ENCODE results near the gene NUCKS1. TPM values are rescaled to one million over a fixed set of nuclear protein-coding genes. Genes with fewer than 3 reads are reported as not detected.

NUCKS1 gene
- polyA plus RNA-seq, 4 donors = 7.8 to 104 (median 32.1) TPM

- no peak for FAIRE-seq
- WGBS, 3 donors = 0 to 1% (median 1%) methylated on average over 34 to 81 of the region's 81 CpGs
- no peaks in the 10 kb centered on the region for H3K9me3 ChIP-seq (ENCODE audit: control insufficient read depth in 2 of 2, insufficient read depth in 1 of 2, low read depth in 1 of 2, low read length in 1 of 2)
- H3K27ac ChIP-seq (ENCODE audit: low read depth in 1 of 3, low read length in 2 of 3) = peak overlapping the region; percentile 95 to 99 (median 97)
- no peaks in the 10 kb centered on the region for H3K27me3 ChIP-seq (ENCODE audit: control insufficient read depth in 3 of 3, insufficient read depth in 3 of 3, low read length in 3 of 3)
- DNase-seq = peak; percentile 95 to 98
- peak overlapping the region; percentile 92 to 99 (median 94) for H3K4me3 ChIP-seq (ENCODE audit: low read depth in 1 of 3, low read length in 3 of 3)
- H3K36me3 ChIP-seq (ENCODE audit: control insufficient read depth in 3 of 3, insufficient read depth in 2 of 3, low read depth in 1 of 3, low read length in 3 of 3) = no peaks in the 10 kb centered on the region
- peaks cover 3 to 14% (median 9%) of the 10 kb centered on the region in 3 donors for H3K4me1 ChIP-seq (ENCODE audit: control insufficient read depth in 3 of 3, insufficient read depth in 2 of 3, low read depth in 1 of 3, low read length in 2 of 3)
Observed at GRCh38 chr1:205749234-205750137, 496 bp downstream of the NUCKS1 start.

GRCh38 chr1:205748403-205749233 lies 1.4 kb downstream of the NUCKS1 start:
- Histone ChIP-seq H3K27me3 (ENCODE audit: control insufficient read depth in 3 of 3, insufficient read depth in 3 of 3, low read length in 3 of 3) (no peaks in the 10 kb centered on the region), H3K27ac (ENCODE audit: low read depth in 1 of 3, low read length in 2 of 3) (peak overlapping the region; percentile 95 to 99 (median 97)), H3K36me3 (ENCODE audit: control insufficient read depth in 3 of 3, insufficient read depth in 2 of 3, low read depth in 1 of 3, low read length in 3 of 3) (no peaks in the 10 kb centered on the region), H3K4me3 (ENCODE audit: low read depth in 1 of 3, low read length in 3 of 3) (peak overlapping the region; percentile 92 to 99 (median 94)), H3K9me3 (ENCODE audit: control insufficient read depth in 2 of 2, insufficient read depth in 1 of 2, low read depth in 1 of 2, low read length in 1 of 2) (no peaks in the 10 kb centered on the region), H3K4me1 (ENCODE audit: control insufficient read depth in 3 of 3, insufficient read depth in 2 of 3, low read depth in 1 of 3, low read length in 2 of 3) (peaks cover 3 to 14% (median 9%) of the 10 kb centered on the region in 3 donors)
- WGBS, 3 donors = 0 to 1% (median 0%) methylated on average over 24 to 25 of the region's 25 CpGs
- peak in 1 of 2 donors; percentile 73 for DNase-seq
- no peak for FAIRE-seq

- DNase-seq (no peak), FAIRE-seq (no peak)
- no peaks in the 10 kb centered on the region for H3K27me3 ChIP-seq (ENCODE audit: control insufficient read depth in 3 of 3, insufficient read depth in 3 of 3, low read length in 3 of 3)
- H3K4me1 ChIP-seq (ENCODE audit: control insufficient read depth in 3 of 3, insufficient read depth in 2 of 3, low read depth in 1 of 3, low read length in 2 of 3) = peaks cover 3 to 23% (median 12%) of the 10 kb centered on the region in 3 donors
- H3K27ac ChIP-seq (ENCODE audit: low read depth in 1 of 3, low read length in 2 of 3) = peak overlapping the region in 1 of 3 donors; percentile 14
- H3K4me3 ChIP-seq (ENCODE audit: low read depth in 1 of 3, low read length in 3 of 3) = no peak overlapping the region
- no peaks in the 10 kb centered on the region for H3K36me3 ChIP-seq (ENCODE audit: control insufficient read depth in 3 of 3, insufficient read depth in 2 of 3, low read depth in 1 of 3, low read length in 3 of 3)
- H3K9me3 ChIP-seq (ENCODE audit: control insufficient read depth in 2 of 2, insufficient read depth in 1 of 2, low read depth in 1 of 2, low read length in 1 of 2) = no peaks in the 10 kb centered on the region
- WGBS, 3 donors = 34 to 56% (median 39%) methylated on average over 5 of the region's 5 CpGs
Observed at GRCh38 chr1:205746757-205747412, 3.1 kb downstream of the NUCKS1 start.

GRCh38 chr1:205744403-205744802 lies 5.6 kb downstream of the NUCKS1 start:
- peaks cover 3 to 29% (median 13%) of the 10 kb centered on the region in 3 donors for H3K4me1 ChIP-seq (ENCODE audit: control insufficient read depth in 3 of 3, insufficient read depth in 2 of 3, low read depth in 1 of 3, low read length in 2 of 3)
- no peak overlapping the region for H3K4me3 ChIP-seq (ENCODE audit: low read depth in 1 of 3, low read length in 3 of 3)
- FAIRE-seq (no peak), DNase-seq (no peak)
- no peaks in the 10 kb centered on the region for H3K27me3 ChIP-seq (ENCODE audit: control insufficient read depth in 3 of 3, insufficient read depth in 3 of 3, low read length in 3 of 3)
- WGBS, 3 donors = 91 to 99% (median 92%) methylated on average over 7 to 8 of the region's 8 CpGs
- H3K36me3 ChIP-seq (ENCODE audit: control insufficient read depth in 3 of 3, insufficient read depth in 2 of 3, low read depth in 1 of 3, low read length in 3 of 3) = peaks cover 0 to 11% (median 0%) of the 10 kb centered on the region in 3 donors
- no peaks in the 10 kb centered on the region for H3K9me3 ChIP-seq (ENCODE audit: control insufficient read depth in 2 of 2, insufficient read depth in 1 of 2, low read depth in 1 of 2, low read length in 1 of 2)
- no peak overlapping the region for H3K27ac ChIP-seq (ENCODE audit: low read depth in 1 of 3, low read length in 2 of 3)

GRCh38 chr1:205743977-205744376 lies 6.0 kb downstream of the NUCKS1 start:
- DNase-seq = no peak
- FAIRE-seq = no peak
- no peak overlapping the region for H3K4me3 ChIP-seq (ENCODE audit: low read depth in 1 of 3, low read length in 3 of 3)
- H3K36me3 ChIP-seq (ENCODE audit: control insufficient read depth in 3 of 3, insufficient read depth in 2 of 3, low read depth in 1 of 3, low read length in 3 of 3) = peaks cover 0 to 12% (median 0%) of the 10 kb centered on the region in 3 donors
- H3K27me3 ChIP-seq (ENCODE audit: control insufficient read depth in 3 of 3, insufficient read depth in 3 of 3, low read length in 3 of 3) = no peaks in the 10 kb centered on the region
- no peak overlapping the region for H3K27ac ChIP-seq (ENCODE audit: low read depth in 1 of 3, low read length in 2 of 3)
- WGBS, 3 donors = 33 to 45% (median 44%) methylated on average over 4 of the region's 4 CpGs
- no peaks in the 10 kb centered on the region for H3K9me3 ChIP-seq (ENCODE audit: control insufficient read depth in 2 of 2, insufficient read depth in 1 of 2, low read depth in 1 of 2, low read length in 1 of 2)
- H3K4me1 ChIP-seq (ENCODE audit: control insufficient read depth in 3 of 3, insufficient read depth in 2 of 3, low read depth in 1 of 3, low read length in 2 of 3) = peaks cover 3 to 29% (median 13%) of the 10 kb centered on the region in 3 donors

GRCh38 chr1:205741681-205742080 lies 8.3 kb downstream of the NUCKS1 start:
- H3K27me3 ChIP-seq (ENCODE audit: control insufficient read depth in 3 of 3, insufficient read depth in 3 of 3, low read length in 3 of 3) = no peaks in the 10 kb centered on the region
- 34 to 47% (median 43%) methylated on average over 1 of the region's 1 CpG for WGBS, 3 donors
- H3K4me3 ChIP-seq (ENCODE audit: low read depth in 1 of 3, low read length in 3 of 3) = no peak overlapping the region
- H3K9me3 ChIP-seq (ENCODE audit: control insufficient read depth in 2 of 2, insufficient read depth in 1 of 2, low read depth in 1 of 2, low read length in 1 of 2) = no peaks in the 10 kb centered on the region
- no peak overlapping the region for H3K27ac ChIP-seq (ENCODE audit: low read depth in 1 of 3, low read length in 2 of 3)
- H3K4me1 ChIP-seq (ENCODE audit: control insufficient read depth in 3 of 3, insufficient read depth in 2 of 3, low read depth in 1 of 3, low read length in 2 of 3) = peaks cover 3 to 21% (median 7%) of the 10 kb centered on the region in 3 donors
- no peak for DNase-seq
- H3K36me3 ChIP-seq (ENCODE audit: control insufficient read depth in 3 of 3, insufficient read depth in 2 of 3, low read depth in 1 of 3, low read length in 3 of 3) = peaks cover 0 to 21% (median 0%) of the 10 kb centered on the region in 3 donors
- no peak for FAIRE-seq

- WGBS, 3 donors = 66 to 75% (median 71%) methylated on average over 5 of the region's 5 CpGs
- Histone ChIP-seq H3K27ac (ENCODE audit: low read depth in 1 of 3, low read length in 2 of 3) (no peak overlapping the region), H3K27me3 (ENCODE audit: control insufficient read depth in 3 of 3, insufficient read depth in 3 of 3, low read length in 3 of 3) (no peaks in the 10 kb centered on the region), H3K36me3 (ENCODE audit: control insufficient read depth in 3 of 3, insufficient read depth in 2 of 3, low read depth in 1 of 3, low read length in 3 of 3) (peaks cover 0 to 29% (median 0%) of the 10 kb centered on the region in 3 donors), H3K4me1 (ENCODE audit: control insufficient read depth in 3 of 3, insufficient read depth in 2 of 3, low read depth in 1 of 3, low read length in 2 of 3) (peaks cover 0 to 15% (median 4%) of the 10 kb centered on the region in 3 donors), H3K9me3 (ENCODE audit: control insufficient read depth in 2 of 2, insufficient read depth in 1 of 2, low read depth in 1 of 2, low read length in 1 of 2) (peaks cover 0 to 2% of the 10 kb centered on the region in 2 donors), H3K4me3 (ENCODE audit: low read depth in 1 of 3, low read length in 3 of 3) (no peak overlapping the region)
- DNase-seq = no peak
- FAIRE-seq = no peak
Observed at GRCh38 chr1:205739348-205740160, 10.4 kb downstream of the NUCKS1 start.
